ENCODE data around the gene NECAB2. TPM values are rescaled to one million over a fixed set of nuclear protein-coding genes. Genes with fewer than 3 reads are reported as not detected.

NECAB2 gene
- total and polyA plus RNA-seq, 4 donors = 0.10 to 0.57 (median 0.39) TPM

DNA sequence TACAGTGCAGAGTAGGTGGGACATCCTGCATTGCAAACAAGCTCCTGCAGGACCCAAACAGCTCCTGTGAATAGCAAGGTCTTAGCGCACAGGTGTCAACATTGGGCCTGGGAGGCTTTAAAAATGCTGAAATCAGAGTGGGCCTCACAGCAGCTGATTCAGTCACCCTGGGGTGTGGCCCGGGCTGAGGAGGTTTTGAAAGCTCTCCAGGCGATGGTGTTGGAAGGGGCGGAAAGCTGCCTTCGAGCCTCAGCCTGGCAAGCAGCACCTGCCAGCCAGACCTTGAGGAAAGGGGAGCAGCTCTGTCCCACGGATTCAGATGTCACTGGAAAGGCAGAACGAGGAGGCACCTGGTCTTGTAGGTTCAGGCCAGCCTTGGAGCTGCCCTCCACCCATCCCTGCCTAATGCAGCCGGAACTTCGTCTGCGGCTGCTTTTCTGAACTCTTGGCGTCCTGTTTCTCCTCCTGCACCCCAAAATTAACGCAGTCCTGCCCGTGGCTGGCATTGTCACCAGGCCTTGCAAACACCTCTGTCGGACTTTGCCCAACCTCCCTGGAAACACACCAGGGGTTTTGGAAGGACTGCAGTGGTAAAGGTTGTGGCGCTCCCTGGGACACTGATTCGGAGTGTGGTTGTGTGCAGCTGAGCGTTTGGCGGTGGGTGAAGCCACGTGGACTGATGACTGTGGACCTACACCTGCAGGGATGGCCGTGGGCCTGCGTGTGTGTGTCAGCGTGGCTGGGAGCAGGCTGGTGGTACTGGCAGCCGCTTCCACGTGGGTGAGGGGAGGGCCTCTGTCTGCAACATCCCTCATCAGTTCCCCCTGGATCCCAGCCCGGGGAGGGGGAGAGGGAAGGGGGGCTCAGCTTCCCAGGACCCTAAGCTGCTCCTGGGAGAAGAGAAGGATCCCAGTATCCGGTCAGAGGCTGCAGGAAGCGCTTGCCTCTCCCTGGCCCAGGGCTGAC lies 3.4 kb downstream of the NECAB2 start:
- TF ChIP-seq, protein P1, sequence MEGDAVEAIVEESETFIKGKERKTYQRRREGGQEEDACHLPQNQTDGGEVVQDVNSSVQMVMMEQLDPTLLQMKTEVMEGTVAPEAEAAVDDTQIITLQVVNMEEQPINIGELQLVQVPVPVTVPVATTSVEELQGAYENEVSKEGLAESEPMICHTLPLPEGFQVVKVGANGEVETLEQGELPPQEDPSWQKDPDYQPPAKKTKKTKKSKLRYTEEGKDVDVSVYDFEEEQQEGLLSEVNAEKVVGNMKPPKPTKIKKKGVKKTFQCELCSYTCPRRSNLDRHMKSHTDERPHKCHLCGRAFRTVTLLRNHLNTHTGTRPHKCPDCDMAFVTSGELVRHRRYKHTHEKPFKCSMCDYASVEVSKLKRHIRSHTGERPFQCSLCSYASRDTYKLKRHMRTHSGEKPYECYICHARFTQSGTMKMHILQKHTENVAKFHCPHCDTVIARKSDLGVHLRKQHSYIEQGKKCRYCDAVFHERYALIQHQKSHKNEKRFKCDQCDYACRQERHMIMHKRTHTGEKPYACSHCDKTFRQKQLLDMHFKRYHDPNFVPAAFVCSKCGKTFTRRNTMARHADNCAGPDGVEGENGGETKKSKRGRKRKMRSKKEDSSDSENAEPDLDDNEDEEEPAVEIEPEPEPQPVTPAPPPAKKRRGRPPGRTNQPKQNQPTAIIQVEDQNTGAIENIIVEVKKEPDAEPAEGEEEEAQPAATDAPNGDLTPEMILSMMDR (IDR thresholded peaks at IDR 0.05; ENCODE audit: control extremely low read depth, extremely low read depth) = no peak
- no peaks in the 10 kb centered on the region for H3K9me3 ChIP-seq (ENCODE audit: control insufficient read depth in 4 of 4, insufficient read depth in 3 of 4, low read length in 3 of 4)
- no peak for DNase-seq
- no peak overlapping the region for H3K9ac ChIP-seq (ENCODE audit: insufficient read depth in 1 of 2, low read length in 2 of 2)
- no peak for ATAC-seq (ENCODE audit: insufficient read depth, low FRiP score)
- no peak overlapping the region for H3K27ac ChIP-seq (ENCODE audit: low read depth in 1 of 2, low read length in 1 of 2)
- no peak overlapping the region for H3K4me3 ChIP-seq
- H3K27me3 ChIP-seq (ENCODE audit: control insufficient read depth in 3 of 3, insufficient read depth in 3 of 3, low read length in 2 of 3) = peaks cover 0 to 15% (median 7%) of the 10 kb centered on the region in 3 donors
- no peaks in the 10 kb centered on the region for H3K4me1 ChIP-seq (ENCODE audit: control insufficient read depth in 5 of 5, insufficient read depth in 5 of 5, low read length in 5 of 5)
- no peaks in the 10 kb centered on the region for H3K36me3 ChIP-seq (ENCODE audit: control insufficient read depth in 4 of 4, insufficient read depth in 4 of 4, low read length in 4 of 4)
- 70 to 82% methylated on average over 27 of the region's 27 CpGs for WGBS, 2 donors

DNA sequence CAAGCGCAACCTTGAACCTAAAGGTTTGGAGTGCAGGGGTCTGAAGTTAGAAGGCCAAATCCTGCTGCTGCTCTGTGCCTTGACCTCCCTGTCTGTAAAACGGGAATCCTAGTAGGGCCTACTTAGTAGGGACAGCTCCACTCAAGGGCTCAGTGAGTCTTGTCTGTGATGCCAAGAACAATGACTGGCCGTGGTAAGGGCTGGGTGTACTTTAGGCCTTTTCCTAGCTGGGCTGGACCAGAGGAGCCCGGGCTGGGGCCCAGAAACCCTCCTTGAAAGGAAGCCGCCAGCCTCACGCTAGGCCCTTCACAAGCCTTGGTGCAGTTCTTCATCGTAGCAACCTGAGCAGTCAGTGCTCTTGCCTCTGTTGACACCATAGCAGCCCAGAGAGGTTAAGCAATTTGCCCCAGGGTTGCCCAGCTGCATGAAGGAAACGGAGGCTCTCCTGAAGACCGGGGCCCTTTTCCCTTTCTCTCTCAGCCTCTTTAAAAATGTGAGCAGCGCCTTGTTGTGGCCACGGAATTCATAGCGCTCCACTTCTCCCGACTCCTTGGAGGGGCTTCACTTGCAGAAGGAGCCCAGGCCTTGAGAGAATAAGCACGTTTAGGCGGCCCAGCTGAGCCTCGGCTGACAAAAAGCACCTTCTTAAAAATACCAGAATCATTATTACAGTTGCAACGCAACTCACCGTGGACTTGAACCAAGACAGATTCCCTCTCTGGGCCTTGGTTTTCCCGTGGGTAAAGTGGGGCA lies 4.4 kb downstream of the NECAB2 start:
- H3K36me3 ChIP-seq (ENCODE audit: control insufficient read depth in 4 of 4, insufficient read depth in 4 of 4, low read length in 4 of 4) = no peaks in the 10 kb centered on the region
- H3K9ac ChIP-seq (ENCODE audit: insufficient read depth in 1 of 2, low read length in 2 of 2) = no peak overlapping the region
- TF ChIP-seq, protein P1 (IDR thresholded peaks at IDR 0.05; ENCODE audit: control extremely low read depth, extremely low read depth) = no peak
- no peak overlapping the region for H3K4me3 ChIP-seq
- ATAC-seq (ENCODE audit: insufficient read depth, low FRiP score) = no peak
- WGBS, 2 donors = 85 to 87% methylated on average over 19 of the region's 19 CpGs
- no peak overlapping the region for H3K27ac ChIP-seq (ENCODE audit: low read depth in 1 of 2, low read length in 1 of 2)
- no peaks in the 10 kb centered on the region for H3K4me1 ChIP-seq (ENCODE audit: control insufficient read depth in 5 of 5, insufficient read depth in 5 of 5, low read length in 5 of 5)
- no peak for DNase-seq
- H3K27me3 ChIP-seq (ENCODE audit: control insufficient read depth in 3 of 3, insufficient read depth in 3 of 3, low read length in 2 of 3) = peaks cover 0 to 15% (median 7%) of the 10 kb centered on the region in 3 donors
- peaks cover 0 to under 1% (median 0%) of the 10 kb centered on the region in 4 donors for H3K9me3 ChIP-seq (ENCODE audit: control insufficient read depth in 4 of 4, insufficient read depth in 3 of 4, low read length in 3 of 4)

DNA sequence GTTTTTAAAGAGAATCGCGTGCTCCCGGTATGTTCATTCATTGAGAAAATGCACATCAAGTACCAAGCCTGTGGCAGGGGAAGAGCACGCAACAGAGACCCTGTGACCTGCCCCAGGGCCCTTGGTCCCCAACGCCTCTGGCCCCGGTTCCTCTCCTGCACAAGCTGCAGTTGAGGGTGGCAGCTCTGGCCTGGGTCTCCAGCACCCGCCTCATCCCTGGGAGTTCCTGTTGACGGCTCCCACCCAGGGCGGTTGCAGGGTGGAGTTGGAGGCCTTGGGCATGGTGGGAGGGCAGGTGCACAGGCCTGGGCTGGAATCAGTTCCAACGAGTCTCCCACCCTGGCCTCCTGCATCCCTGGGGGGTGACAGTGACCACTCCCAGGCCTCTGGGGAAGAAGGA lies 5.0 kb downstream of the NECAB2 start:
- WGBS, 2 donors = 81 to 87% methylated on average over 10 of the region's 10 CpGs
- Histone ChIP-seq H3K9me3 (ENCODE audit: control insufficient read depth in 4 of 4, insufficient read depth in 3 of 4, low read length in 3 of 4) (peaks cover 0 to 2% (median 0%) of the 10 kb centered on the region in 4 donors), H3K4me1 (ENCODE audit: control insufficient read depth in 5 of 5, insufficient read depth in 5 of 5, low read length in 5 of 5) (no peaks in the 10 kb centered on the region), H3K4me3 (no peak overlapping the region), H3K27ac (ENCODE audit: low read depth in 1 of 2, low read length in 1 of 2) (no peak overlapping the region), H3K9ac (ENCODE audit: insufficient read depth in 1 of 2, low read length in 2 of 2) (no peak overlapping the region), H3K27me3 (ENCODE audit: control insufficient read depth in 3 of 3, insufficient read depth in 3 of 3, low read length in 2 of 3) (peaks cover 0 to 15% (median 7%) of the 10 kb centered on the region in 3 donors), H3K36me3 (ENCODE audit: control insufficient read depth in 4 of 4, insufficient read depth in 4 of 4, low read length in 4 of 4) (no peaks in the 10 kb centered on the region)
- no peak for ATAC-seq (ENCODE audit: insufficient read depth, low FRiP score)
- TF ChIP-seq, protein P1 (IDR thresholded peaks at IDR 0.05; ENCODE audit: control extremely low read depth, extremely low read depth) = no peak
- DNase-seq = no peak

All from lung (tissue), 12 donors.